ENCODE measurements around the gene DENND5A.
"Not testable (repeated sequence)": the region's sequence is repeated elsewhere in the genome, so short reads cannot be mapped to it uniquely, and the experiment has no call there.

Gene DENND5A

DNA sequence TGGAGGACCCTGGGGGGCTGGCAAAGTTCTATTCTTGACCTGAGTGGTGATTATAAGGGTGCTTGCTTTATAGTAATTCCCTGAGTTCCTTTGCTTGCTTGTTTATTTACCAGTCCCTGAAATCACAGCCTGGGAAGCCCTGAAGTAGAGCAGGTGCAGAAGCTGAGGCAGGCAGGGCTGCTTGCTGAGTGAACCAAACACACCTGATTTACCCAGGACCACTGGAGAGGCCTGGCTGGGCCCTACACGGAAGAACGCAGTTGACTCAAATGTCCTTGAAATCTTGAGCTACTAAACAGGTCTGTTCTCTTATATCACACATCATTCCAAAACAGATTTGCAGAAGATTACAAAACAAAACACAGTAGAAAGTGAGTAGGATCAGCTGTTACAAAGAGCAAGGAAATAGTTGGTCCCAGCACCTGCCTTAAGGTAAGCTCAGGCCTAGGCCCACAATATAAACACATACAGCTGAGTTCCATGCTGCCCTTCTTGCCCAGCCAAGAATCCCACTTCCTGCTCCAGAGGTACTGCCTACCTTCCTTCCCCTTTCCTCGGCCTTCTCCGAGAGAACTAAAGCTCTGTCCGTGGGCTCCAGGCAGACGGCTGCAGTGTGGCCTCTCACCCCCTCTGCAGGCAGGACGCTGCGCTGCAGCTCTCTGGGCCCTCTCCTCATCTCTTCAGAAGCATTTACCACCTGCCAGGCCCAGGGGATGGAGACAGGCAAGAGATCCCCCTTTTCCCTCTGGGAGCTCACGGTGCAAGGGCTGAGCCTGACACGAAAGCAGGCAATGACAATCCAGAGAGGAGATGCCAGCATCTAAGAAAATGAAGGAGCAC is 127.6 kb downstream of the DENND5A start:
- DNase-seq: peak; percentile 42

DNA sequence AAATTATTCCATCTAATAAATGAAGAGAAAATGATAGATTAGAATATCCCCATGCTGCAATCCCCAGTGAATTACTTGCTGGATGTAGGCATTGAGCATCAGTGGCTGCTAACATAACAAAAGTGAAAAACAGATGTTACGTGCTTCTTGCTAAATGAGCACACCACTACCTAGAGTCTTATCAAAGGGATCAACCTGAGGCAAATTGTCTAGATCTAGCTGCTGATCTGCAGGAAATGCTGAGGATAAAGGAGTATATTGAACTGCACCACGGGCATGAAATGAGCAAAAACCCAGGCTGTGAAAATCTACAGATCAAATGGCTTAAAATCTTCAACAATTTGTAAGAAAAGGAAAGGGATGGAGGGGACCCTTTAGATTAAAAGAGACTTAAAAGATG is 128.4 kb downstream of the DENND5A start:
- no peak for DNase-seq

DNA sequence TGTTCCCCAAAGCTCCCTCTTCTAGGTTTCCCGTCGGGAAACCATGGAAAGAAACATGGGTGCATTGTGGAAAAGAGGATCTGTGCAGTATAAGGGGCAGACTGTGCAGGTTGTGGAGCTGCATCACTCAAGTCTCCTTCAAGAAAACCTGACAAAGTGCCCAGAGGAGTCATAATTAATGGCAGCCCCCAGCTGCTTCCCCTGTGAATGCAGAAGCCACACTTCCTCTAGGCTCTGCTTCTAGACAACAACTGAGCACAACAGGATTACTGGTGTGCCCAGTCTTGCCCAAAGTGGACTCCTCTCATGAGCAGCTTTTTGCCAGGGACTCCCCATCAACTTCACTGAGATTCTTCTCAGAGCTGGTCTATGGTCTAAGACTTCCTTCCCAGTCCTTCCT is 131.2 kb downstream of the DENND5A start:
- DNase-seq: no peak

DNA sequence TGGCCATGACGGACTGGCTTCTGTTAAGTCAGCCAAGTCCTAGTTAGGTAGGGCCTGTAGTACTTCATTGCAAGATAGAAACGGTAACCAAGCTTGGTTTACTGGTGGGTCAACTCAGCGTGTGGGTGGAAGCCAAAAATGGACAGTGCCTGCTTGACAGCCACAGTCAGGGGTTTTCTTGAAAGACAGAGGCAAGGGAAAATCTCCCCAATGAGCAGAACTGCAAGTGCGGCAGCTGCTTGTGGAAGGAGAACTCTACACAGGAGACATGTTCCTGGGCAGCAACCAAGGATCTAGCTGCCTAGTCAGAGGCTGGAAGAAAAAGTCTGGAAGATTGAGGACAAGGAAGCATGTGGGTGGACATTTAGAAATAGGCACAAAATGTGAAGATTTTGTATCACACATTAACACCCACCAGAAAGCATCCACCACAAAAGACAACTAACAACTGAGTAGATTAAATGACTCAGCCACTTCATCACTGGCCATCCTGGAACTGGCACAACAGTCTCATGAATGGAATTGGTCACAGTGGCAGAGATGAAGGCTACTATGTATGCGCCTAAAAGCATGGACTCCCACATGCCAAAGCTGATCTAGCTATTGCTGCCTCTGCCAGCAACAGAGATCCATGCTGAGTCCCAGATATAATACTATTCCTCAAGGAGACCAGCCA is 132.8 kb downstream of the DENND5A start:
- DNase-seq: no peak

DNA sequence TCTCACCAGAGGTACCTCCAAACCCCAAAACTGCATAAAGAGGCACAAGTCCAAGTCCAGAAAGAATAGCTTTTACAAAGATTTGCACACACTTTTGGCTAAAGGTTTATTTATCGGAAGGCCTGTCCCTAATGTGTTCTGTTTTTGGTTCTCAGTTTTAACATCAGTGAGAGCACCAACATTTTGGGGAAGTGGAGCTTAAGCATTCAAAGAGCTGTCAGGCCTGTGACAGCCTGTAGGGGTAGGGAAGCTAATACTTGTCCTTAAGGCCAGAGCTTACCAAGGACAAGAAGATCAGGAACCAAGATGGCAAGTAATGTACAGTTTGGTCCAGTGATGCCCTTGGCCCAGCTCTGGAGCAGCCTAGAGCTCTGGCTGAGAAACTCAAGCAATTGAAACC is 134.9 kb downstream of the DENND5A start:
- no peak for DNase-seq

DNA sequence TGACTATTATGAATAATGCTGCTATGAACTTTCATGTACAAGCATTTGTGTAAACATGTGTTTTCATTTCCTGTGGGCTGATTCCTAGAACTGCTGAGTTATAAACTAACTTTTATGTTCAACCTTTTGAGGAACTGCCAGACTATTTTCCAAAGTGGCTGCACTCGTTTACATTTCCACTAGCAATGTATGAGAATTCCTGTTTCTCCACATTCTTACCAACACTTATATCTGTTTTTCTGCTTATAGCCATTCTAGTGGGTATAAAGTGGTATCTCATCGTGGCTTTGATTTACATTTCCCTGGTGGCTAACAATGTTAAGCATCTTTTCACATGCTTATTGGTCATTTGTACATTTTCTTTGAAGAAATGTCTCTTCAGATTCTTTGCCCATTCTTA is 138.5 kb downstream of the DENND5A start:
- no peak for DNase-seq

DNA sequence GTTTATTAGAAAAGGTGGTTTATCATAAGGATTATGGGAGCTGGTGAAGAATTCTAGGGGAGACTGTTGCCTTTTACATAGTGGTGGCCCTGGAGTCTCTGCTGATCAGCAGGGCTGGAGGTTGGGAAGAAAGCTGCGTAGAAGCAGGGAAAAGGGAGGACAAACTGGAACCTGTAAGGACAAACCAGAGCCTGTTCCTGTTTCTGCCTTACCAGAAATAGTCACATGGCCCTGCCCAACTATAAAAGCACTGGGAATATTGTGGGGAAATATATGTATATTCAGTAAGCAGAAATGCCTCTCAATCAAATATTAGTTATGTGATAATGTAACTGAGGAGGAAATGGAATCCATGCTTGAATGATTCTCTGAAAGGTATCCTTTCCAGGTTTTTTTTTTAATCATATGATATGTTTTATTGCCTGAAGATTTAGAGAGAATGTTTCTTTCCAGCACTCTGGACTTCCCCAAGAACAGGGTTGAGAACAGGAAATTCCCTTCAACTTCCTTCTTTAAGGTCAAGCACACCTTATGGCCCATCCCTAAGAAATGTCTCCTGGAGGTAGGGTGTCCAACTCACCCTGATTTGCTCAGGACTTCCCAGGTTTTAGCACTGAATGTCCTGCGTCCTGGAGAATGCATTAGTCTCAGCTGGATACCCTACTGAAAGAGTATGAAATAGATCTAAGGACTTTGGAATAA is 139.8 kb downstream of the DENND5A start:
- DNase-seq: no peak

DNA sequence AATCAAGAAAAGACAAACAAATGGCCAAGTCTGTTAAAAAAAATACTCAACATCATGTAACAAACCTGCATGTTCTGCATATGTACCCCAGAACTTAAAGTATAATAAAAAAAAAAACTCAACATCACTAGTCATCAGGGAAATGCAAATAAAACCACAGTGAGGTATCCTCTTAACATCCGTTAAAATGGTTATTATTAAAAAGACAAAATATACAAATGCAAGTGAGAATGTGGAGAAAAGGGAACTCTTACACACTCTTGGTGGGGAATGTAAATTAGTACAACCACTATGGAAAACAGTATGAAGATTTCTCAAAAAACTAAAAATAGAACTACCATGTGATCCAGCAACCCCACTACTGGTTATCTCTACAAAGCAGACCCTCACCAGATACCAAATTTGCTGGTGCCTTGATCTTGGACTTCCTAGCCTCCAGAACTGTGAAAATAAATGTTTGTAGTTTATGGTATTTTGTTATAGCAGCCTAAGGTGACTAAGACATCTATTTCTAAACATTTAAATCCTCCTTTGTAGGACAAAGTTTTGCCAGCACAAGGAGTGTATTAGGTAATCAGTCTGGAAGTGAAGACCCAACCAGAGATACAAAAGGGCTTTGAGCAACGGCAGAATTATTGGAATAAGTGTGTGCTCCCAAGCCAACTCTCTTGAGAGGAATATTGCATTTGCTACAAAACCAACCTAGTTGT is 141.4 kb downstream of the DENND5A start:
- no peak for DNase-seq

DNA sequence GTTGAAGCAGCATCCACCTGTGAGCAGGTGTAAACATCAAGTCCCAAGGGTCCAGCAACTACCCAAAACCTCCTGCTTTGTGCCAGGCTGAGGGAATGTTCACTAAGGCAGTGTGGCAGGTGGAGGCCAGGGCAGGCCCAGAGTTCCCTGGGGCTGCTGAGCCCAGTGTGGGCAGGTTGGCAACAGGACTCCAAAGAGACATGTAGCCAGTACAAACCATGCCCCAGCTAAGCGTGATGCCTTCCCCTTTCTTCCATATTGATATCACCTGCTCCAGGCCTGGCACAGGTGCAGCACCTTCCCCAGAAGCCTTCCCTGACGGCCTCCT is 143.7 kb downstream of the DENND5A start:
- DNase-seq: no peak

DNA sequence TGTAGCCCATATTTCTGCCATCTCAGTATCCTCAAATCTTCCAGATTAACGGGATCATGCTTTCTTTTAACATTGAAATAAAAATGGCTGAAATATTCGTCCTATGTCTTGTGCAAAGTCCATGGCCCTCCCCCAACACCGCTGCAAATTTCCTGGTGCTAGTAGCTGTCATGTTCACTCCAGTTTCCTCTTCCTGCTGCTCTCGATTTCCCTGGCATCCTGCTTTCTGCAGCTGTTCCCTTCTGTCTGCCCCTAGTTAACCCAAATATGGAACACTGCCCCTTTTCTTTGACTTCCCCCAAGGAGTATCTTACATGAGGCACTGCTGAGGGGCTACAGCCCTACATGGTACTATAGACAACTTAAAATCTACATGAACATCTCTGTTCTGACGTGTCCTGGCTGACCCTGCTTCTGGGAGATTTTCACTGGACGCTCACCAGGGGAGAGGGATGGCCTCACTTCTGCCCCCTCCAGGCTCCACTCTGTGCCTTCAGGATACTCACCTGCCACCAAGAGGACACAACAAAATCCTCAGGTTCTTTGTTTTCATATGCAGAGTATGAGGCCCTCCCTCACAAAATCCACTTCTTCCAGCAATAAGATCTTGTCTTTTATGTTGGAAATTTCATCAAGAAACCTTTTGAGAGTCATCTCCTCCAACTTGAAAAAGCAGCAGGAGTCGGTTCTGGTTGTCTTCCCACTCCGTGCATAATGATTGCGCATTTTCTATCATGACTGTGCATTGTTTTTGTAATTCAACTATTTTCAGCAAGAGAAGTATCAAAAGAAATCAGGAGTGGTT is 144.3 kb downstream of the DENND5A start:
- no peak for DNase-seq

DNA sequence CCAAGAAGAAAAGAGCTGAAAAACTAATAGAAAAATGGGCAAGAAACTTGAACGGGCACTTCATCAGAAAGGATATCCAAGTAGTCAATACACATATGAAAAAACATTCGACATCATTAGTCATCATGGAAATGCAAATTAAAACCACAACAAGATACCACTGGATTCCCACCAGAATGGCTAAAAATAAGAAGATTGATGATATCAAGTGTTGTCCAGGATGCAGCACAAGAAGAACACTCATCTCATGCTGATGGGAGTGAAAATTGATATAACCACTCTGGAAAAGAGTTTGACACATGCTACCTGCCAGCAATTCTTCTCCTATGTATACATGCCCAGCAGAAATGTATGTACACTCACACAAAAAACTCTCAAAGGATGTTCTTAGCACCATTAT is 146.9 kb downstream of the DENND5A start:
- no peak for DNase-seq

DNA sequence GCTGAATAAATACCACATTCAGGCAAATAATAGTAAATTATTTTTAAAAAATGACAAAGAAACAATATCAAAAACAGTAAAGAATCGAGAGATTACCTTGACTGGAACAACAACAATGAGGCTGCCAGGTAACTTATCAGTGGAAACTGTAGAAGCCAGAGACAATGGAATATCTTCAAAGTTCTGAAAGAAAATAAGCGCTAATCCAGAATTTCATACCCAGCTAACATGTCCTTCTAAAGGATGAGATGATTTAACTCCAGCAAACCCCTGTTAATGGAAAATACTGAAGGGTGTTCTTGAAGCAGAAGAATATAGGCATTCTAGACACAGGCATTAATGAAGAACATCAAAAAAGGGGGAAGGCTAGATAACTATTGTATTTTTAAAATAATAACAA is 153.1 kb downstream of the DENND5A start:
- DNase-seq: no peak

DNA sequence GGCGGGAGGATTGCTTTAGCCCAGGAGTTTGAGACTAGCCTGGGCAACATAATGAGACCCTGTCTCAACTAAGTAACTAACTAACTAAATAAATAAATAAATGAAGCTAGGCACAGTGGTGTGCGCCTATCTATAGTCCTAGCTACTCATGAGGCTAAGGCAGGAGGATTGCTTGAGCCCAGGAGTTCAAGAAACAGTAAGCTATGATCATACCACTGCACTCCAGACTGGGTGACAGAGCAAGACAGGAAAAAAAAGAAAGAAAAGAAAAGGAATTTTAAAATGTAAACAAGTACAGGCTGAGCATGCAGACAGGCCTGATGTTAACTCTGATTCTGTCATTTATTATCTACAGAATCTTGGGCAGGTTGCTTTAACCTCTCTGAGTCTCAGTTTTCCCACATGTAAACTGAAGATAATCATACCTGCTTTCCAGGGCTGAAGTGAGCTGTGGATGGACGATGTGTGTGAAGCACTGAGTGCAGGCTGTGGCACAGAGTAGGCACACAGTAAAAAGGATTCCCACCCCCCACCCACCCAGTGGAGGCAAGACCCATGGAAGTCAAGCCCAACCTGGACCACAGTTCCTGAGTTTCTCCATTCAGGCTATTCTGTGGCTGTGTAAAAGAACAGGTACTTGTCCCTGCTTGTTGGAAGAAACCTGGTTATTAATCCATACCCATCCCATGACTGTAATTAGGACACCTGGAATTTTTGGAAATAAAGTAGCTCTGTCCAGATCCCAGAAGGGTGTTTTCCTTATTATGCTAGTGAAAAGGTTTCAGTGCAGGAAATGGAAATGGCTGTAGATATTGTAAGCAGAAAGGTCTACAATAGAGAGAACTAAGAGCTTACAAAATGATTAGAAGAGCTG is 155.1 kb downstream of the DENND5A start:
- DNase-seq: no peak

DNA sequence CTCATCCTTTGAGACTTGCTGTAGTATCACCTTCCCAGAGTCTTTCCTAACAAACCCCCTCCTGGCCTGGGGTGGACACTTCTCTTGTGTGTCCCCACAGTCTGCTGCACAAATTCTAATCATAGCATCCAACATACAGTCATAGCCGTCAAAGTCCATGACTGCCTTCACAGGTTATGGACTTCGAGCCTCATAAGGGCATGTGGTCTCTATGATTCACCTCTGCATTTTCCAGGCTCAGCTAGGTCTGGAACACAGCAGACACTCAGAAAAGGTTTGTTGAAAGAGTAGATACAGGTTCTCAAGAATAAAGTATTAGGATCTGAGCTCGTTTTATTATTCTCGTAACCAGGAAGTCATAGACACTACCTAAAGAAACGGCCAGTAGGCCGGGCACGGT is 160.6 kb downstream of the DENND5A start:
- DNase-seq: no peak

DNA sequence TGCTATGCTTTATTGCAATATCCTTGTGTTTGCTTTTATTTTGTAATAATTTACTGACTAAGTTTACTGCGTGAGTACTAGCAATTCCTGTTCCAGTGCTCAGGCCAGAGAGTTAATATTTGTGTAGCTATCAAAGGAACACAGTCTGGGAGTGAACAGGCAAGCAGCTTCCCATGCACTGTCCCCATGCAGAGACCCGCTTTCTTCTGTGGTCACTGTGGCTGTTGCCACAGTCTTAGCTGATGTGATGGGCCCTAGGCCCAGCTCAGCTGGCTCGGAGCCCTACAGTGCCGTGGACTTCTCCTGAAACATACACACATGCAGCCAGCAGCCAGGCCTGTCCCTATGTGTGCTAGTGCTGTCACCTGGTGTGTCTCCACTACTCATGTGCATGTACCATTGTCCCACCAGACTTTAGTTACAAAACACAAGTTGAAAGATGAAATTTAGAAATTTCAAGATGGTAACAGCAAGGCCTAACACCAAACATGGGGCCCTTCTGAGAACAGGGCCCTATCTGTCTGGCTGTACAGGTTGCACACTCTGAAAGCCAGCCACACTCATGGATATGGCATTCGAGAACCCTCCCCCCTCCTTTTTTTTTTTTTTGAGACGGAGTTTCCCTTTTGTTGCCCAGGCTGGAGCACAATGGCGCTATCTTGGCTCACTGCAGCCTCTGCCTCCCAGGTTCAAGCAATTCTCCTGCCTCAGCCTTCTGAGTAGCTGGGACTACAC is 161.4 kb downstream of the DENND5A start:
- no peak for DNase-seq

DNA sequence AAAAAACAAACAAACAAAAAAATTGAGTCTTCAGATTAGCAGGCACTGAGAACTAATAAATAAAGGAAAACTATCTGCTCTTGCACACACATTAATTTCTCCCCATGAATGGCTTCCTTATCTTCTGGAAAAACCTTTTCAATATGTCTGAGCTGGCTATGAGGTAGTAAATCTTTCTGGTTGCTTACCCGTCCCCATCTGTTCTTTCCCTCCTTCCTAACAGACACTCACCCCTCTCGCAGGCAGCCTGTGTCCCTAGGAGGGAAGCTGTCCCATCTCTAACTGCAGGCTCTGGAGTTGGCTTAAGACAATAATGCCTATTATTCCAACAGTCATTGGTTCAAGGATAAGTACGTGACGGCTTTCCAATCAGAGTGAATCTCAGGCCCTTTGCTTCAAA is 165.5 kb downstream of the DENND5A start:
- DNase-seq: no peak

DNA sequence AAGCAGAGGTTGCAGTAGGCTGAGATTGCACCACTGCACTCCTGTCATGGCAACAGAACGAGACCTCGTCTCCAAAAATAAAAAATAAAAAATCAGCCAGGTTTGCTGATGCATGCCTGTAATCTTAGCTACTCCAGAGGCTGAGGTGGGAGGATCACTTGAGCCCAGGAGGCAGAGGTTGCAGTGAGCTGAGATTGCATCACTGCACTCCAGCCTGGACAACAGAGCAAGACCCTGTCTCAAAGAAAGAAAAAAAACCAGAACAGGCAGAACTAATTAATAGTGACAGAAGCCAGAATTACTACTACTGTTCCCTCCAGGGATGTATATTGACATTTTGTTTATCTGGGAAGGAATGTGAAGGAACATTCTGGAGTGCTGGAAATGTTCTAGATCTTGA is 166.7 kb downstream of the DENND5A start:
- not testable (repeated sequence) for DNase-seq

DNA sequence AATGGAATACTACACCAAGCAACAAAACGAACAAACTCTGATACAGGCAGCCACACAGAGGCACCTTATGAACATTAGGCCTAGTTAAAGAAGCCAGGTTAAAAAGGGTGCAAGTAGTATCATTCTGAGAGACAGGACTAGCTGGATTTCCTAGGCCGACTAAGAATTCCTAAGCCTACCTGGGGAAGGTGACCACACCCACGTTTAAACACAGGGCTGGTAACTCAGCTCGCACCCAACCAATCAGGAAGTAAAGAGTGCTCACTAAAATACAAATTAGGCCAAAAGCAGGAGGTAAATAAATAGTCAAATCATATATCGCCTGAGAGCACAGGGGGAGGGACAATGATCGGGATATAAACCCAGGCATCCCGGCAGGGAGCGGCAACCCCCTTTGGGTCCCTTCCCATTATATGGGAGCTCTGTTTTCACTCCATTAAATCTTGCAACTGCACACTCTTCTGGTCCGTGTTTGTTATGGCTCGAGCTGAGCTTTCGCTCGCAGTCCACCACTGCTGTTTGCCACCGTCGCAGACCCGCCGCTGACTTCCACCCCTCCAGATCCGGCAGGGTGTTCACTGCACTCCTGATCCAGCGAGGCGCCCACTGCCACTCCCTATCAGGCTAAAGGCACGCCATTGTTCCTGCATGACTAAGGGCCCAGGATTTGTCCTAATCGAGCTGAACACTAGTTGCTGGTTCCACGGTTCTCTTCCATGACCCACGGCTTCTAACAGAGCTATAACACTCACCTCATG is 167.8 kb downstream of the DENND5A start:
- DNase-seq: not testable (repeated sequence)

DNA sequence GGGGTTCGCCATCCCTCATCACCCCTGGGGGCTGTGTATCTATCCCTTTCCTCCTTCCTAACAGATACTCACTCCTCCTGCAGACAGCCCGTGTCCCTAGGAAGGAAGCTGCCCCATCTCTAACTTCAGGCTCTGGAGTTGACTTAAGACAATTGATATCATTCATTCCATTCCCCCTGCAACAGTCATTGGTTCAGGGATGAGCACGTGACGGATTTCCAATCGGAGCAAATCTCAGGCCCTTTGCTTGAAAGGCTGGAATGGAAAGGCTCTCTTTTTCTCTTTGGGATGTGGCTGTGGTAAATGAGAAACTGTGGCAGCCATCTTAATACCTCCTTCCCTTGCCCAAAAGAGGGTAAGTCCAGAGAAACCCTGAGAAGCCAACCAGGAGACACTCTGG is 168.7 kb downstream of the DENND5A start:
- no peak for DNase-seq

DNA sequence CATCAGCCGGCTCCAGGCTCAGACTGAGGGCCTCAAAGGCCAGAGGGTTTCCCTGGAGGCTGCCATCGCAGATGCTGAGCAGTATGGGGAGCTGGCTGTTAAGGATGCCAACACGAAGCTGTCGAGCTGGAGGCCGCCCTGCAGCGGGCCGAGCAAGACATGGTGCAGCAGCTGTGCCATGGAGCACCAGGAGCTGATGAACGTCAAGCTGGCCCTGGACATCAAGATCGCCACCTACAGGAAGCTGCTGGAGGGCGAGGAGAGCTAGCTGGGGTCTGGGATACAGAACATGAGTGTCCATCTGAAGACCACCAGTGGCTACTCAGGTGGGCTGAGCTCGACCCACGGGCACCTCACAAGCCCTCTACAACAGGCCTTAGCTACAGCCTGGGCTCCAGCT is 169.7 kb downstream of the DENND5A start:
- no peak for DNase-seq
